B cell (primary cell): ENCODE results near the gene MC1R.

ENCODE experiments used
- CTCF ChIP-seq: fragments of 200-600 bp; IDR thresholded peaks from one replicate; pipeline ENCODE4 v1.8.0; 2022; ENCODE audit warnings: antibody characterized with exemption, mild to moderate bottlenecking
- EZH2 ChIP-seq: IDR thresholded peaks from 2 replicates; pipeline ENCODE4 v1.6.1; 2012; ENCODE audit warnings: borderline replicate concordance, low read depth, mild to moderate bottlenecking, moderate library complexity, low read length; ENCODE audit not compliant: insufficient read depth, poor library complexity, severe bottlenecking

- no peak for TF ChIP-seq EZH2
- no peak for TF ChIP-seq CTCF
Measured at GRCh38 chr16:89911375-89911774, 7.3 kb upstream of the MC1R start.
